LNCaP clone FGC (cell line): ENCODE measurements around the gene PRMT1.

Experiments used
- DNase-seq: peaks from one replicate; pipeline ENCODE4 v3.0.0-alpha.2; 2011; ENCODE audit warnings: low read depth
- H3K4me3 ChIP-seq: 2 replicates; pipeline ENCODE4 v1.5.1; 2011; ENCODE audit warnings: mild to moderate bottlenecking, low read depth, low read length, control low read depth
- CTCF ChIP-seq: IDR thresholded peaks from 2 replicates; pipeline ENCODE4 v1.5.1; 2012; ENCODE audit warnings: mild to moderate bottlenecking; ENCODE audit not compliant: control insufficient read depth, insufficient read depth; ENCODE audit errors: extremely low read depth

PRMT1 gene

GRCh38 chr19:49657493-49658138 lies 19.5 kb upstream of the PRMT1 start:
- no peak for TF ChIP-seq CTCF
- DNase-seq: no peak
- H3K4me3 ChIP-seq: no peak overlapping the region

- TF ChIP-seq CTCF: no peak
- no peak overlapping the region for H3K4me3 ChIP-seq
- no peak for DNase-seq
Observed at GRCh38 chr19:49658139-49658517, 18.9 kb upstream of the PRMT1 start.

- TF ChIP-seq CTCF: no peak
- H3K4me3 ChIP-seq: no peak overlapping the region
- DNase-seq: no peak
Observed at GRCh38 chr19:49658566-49659442, 18.3 kb upstream of the PRMT1 start.

- H3K4me3 ChIP-seq: no peak overlapping the region
- no peak for DNase-seq
- no peak for TF ChIP-seq CTCF
Observed at GRCh38 chr19:49660338-49660961, 16.6 kb upstream of the PRMT1 start.

- TF ChIP-seq CTCF: no peak
- no peak overlapping the region for H3K4me3 ChIP-seq
- DNase-seq: no peak
Observed at GRCh38 chr19:49662011-49662410, 15.1 kb upstream of the PRMT1 start.

- DNase-seq: no peak
- H3K4me3 ChIP-seq: no peak overlapping the region
- TF ChIP-seq CTCF: no peak
Observed at GRCh38 chr19:49663224-49663623, 13.8 kb upstream of the PRMT1 start.
